HepG2 (cell line): ENCODE data around the gene PIH1D2. TPM values are rescaled to one million over a fixed set of nuclear protein-coding genes. Genes with fewer than 3 reads are reported as not detected.

Experiments
- ATAC-seq: fragments of 200-7000 bp; cut with Tn5 transposase; 3 replicates; pipeline ENCODE4 v1.9.1; 2020; ENCODE audit warnings: mild to moderate bottlenecking, moderate library complexity
- BruUV-seq: library from RNA; stranded (reverse); fragments of 400-500 nt; replicated peaks from 2 replicates; lab custom pipeline; 2021; lab: Mats Ljungman, UMichigan
- CTCF ChIA-PET: fragments of 300-600 bp; formaldehyde crosslinking; extraction: SDS; loops from one replicate; lab custom pipeline; 2021; ENCODE audit warnings: low total read pairs, inconsistent platforms, low intra/inter-chr PET ratio; lab: Yijun Ruan, JAX
- POLR2A ChIA-PET: fragments of 350-600 bp; sonication (Branson Sonifier 250); formaldehyde crosslinking; loops from one replicate; lab custom pipeline; 2020; ENCODE audit warnings: antibody characterized with exemption, inconsistent platforms; lab: Yijun Ruan, JAX
- DNase-seq: peaks from one replicate; pipeline ENCODE4 v3.0.0-alpha.2; 2015; ENCODE audit warnings: low spot score
- FAIRE-seq: peaks from 3 replicates; lab custom pipeline; 2011; peaks lifted over from hg19 to GRCh38; lab: Jason Lieb, UNC
- H2AFZ ChIP-seq: one replicate; pipeline ENCODE4 v1.6.1; 2011; ENCODE audit warnings: low read length, inconsistent platforms
- H3K27ac ChIP-seq: fragments of 300-600 bp; 3 replicates; pipeline ENCODE4 v1.8.0; 2011; ENCODE audit warnings: mixed run types, mild to moderate bottlenecking, mixed read lengths, low read length, inconsistent platforms; ENCODE audit not compliant: insufficient read depth; ENCODE audit errors: extremely low read length
- H3K27me3 ChIP-seq, 2 experiments: fragments of 200-600 bp in 1 of 2; 2 replicates in 1 of 2; 3 replicates in 1 of 2; pipeline versions ENCODE4 v1.6.0 to v1.8.0; 2011; ENCODE audit warnings: low read length in 2 of 2, mild to moderate bottlenecking in 2 of 2, moderate library complexity in 2 of 2, inconsistent platforms in 1 of 2; ENCODE audit not compliant: insufficient read depth in 2 of 2, control insufficient read depth in 1 of 2
- H3K36me3 ChIP-seq, 2 experiments: fragments of 200-600 bp in 1 of 2; replicated peaks in 1 of 2; 2 replicates in 1 of 2; 3 replicates in 1 of 2; pipeline versions ENCODE4 v1.5.1 to v1.8.0; 2011; ENCODE audit warnings: low read length in 2 of 2, inconsistent platforms in 1 of 2; ENCODE audit not compliant: insufficient read depth in 2 of 2, control insufficient read depth in 1 of 2
- H3K4me1 ChIP-seq: 2 replicates; pipeline ENCODE4 v1.5.1; 2012; ENCODE audit warnings: low read length, inconsistent platforms; ENCODE audit not compliant: insufficient read depth
- H3K4me2 ChIP-seq: 2 replicates; pipeline ENCODE4 v1.6.0; 2011; ENCODE audit warnings: low read depth, low read length, inconsistent platforms
- H3K4me3 ChIP-seq, 3 experiments: fragments of 200-600 bp in 1 of 3; sonication (generic), shearing (Covaris generic) in 1 of 3; replicated peaks in 1 of 3; 2 replicates each; pipeline ENCODE4 v1.5.1; 2011 to 2016; ENCODE audit warnings: low read length in 3 of 3, inconsistent platforms in 2 of 3, low read depth in 2 of 3, mild to moderate bottlenecking in 2 of 3, control low read depth in 1 of 3, mixed read lengths in 1 of 3; ENCODE audit not compliant: insufficient read depth in 1 of 3
- H3K79me2 ChIP-seq: one replicate; pipeline ENCODE4 v1.6.1; 2011; ENCODE audit warnings: low read length, inconsistent platforms; ENCODE audit not compliant: insufficient read depth
- H3K9ac ChIP-seq: 2 replicates; pipeline ENCODE4 v1.6.0; 2011; ENCODE audit warnings: mild to moderate bottlenecking, low read depth, low read length, inconsistent platforms; ENCODE audit not compliant: insufficient read depth
- H3K9me3 ChIP-seq: 2 replicates; pipeline ENCODE4 v1.5.1; 2012; ENCODE audit warnings: mild to moderate bottlenecking, low read length
- H4K20me1 ChIP-seq: 2 replicates; pipeline ENCODE4 v1.6.0; 2011; ENCODE audit warnings: inconsistent platforms, mild to moderate bottlenecking, low read length, moderate library complexity; ENCODE audit not compliant: insufficient read depth
- CTCF ChIP-seq: sonication (generic); formaldehyde crosslinking; IDR thresholded peaks from 2 replicates; pipeline ENCODE4 v1.5.0; 2020; ENCODE audit warnings: mild to moderate bottlenecking, missing genetic modification reagents, moderate library complexity
- NFE2L1 ChIP-seq: sonication (generic); formaldehyde crosslinking; IDR thresholded peaks from 2 replicates; pipeline ENCODE4 v1.4.0; 2020; ENCODE audit warnings: missing genetic modification reagents, mild to moderate bottlenecking, borderline replicate concordance
- SMYD3 ChIP-seq: sonication (generic); formaldehyde crosslinking; IDR thresholded peaks from 2 replicates; pipeline ENCODE4 v1.8.1; 2023; ENCODE audit warnings: mild to moderate bottlenecking, missing genetic modification reagents
- STAG1 ChIP-seq: sonication (generic); formaldehyde crosslinking; IDR thresholded peaks from 2 replicates; pipeline ENCODE4 v1.4.0; 2020; ENCODE audit warnings: missing genetic modification reagents
- ZBTB44 ChIP-seq: sonication (generic); formaldehyde crosslinking; IDR thresholded peaks from 2 replicates; pipeline ENCODE4 v1.4.0; 2020; ENCODE audit warnings: missing genetic modification reagents
- WGBS: methylation state at CpG from one replicate; pipeline ENCODE4 v1.1.6; 2017; ENCODE audit warnings: low lambda C conversion rate; 5-methylcytosine and 5-hydroxymethylcytosine counted together
- in situ Hi-C: cut with HindIII; loops from 2 replicates; pipeline ENCODE4 v1.10.0; 2017; ENCODE audit warnings: low pct_unique_long_range_greater_than_20kb; ENCODE audit not compliant: extremely low pct_ligation_motif_present
- intact Hi-C: fragments of 100-400 bp; cut with micrococcal nuclease; formaldehyde crosslinking; loops from one replicate; pipeline ENCODE4 v1.10.0; 2022; ENCODE audit not compliant: unreplicated experiment
- polyA plus RNA-seq, 8 experiments: library from polyadenylated mRNA; depleted of rRNA in 3 of 8; stranded (reverse) in 7 of 8; unstranded in 1 of 8; fragments of >200 nt; fragmentation: Illumina TruSeq in 4 of 8; extraction: Trizol in 4 of 8; gene quantifications; 2 replicates each; pipeline versions ENCODE4 v1.2.1 to v1.2.3, GENCODE V29; 2011 to 2016; ENCODE audit warnings: low read depth in 4 of 8, missing spikeins in 1 of 8, mixed read lengths in 1 of 8; ENCODE audit not compliant: insufficient read depth in 1 of 8
- total RNA-seq, 5 experiments: library from RNA; depleted of rRNA; stranded (reverse); fragments of >200 nt; fragmentation: Illumina TruSeq; extraction: Trizol; gene quantifications; 2 replicates each; pipeline ENCODE4 v1.2.3, GENCODE V29; 2016; ENCODE audit warnings: low read depth in 1 of 5
- TF ChIP-seq, protein P1 (sequence below): sonication (generic); formaldehyde crosslinking; IDR thresholded peaks from 2 replicates; pipeline ENCODE4 v1.5.0; 2020; ENCODE audit warnings: mild to moderate bottlenecking, missing genetic modification reagents, borderline replicate concordance

Gene PIH1D2
- total and polyA plus RNA-seq, 2 of the 13 experiments (the other 11 are each of a cell fraction or from before 2014, with no cell fraction given), result 0.49 to 2.7 TPM

DNA sequence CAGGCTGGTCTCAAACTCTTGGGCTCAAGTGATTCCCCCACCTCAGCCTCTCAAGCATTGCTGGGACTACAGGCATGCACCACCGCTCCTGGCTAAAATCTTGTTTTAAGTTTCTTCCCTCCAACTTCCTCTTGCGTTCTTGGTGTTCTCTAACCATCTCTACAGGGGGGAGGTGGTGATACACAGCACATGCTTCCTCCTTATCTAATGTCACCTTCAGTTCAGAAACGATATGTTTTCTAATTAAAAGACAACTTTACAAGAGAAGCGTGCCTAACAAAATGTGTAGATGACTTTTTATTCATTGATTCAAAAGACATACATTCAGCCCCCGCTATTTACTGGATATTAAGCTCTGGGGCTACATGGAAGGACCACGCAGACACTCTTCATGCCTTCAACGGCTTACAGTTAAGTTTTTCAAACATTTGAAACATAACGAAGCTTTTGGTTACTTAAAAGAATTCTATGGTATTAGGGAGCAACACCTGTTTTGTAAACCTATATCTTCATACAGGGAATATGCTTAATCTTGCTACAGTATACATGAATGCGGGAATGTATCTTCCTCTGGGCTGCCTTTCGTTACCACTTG lies 49.5 kb downstream of the PIH1D2 start (continued):
- TF ChIP-seq ZBTB44 (CRISPR knock-in tag) (no peak), SMYD3 (CRISPR knock-in tag) (no peak)
- TF ChIP-seq, protein P1, sequence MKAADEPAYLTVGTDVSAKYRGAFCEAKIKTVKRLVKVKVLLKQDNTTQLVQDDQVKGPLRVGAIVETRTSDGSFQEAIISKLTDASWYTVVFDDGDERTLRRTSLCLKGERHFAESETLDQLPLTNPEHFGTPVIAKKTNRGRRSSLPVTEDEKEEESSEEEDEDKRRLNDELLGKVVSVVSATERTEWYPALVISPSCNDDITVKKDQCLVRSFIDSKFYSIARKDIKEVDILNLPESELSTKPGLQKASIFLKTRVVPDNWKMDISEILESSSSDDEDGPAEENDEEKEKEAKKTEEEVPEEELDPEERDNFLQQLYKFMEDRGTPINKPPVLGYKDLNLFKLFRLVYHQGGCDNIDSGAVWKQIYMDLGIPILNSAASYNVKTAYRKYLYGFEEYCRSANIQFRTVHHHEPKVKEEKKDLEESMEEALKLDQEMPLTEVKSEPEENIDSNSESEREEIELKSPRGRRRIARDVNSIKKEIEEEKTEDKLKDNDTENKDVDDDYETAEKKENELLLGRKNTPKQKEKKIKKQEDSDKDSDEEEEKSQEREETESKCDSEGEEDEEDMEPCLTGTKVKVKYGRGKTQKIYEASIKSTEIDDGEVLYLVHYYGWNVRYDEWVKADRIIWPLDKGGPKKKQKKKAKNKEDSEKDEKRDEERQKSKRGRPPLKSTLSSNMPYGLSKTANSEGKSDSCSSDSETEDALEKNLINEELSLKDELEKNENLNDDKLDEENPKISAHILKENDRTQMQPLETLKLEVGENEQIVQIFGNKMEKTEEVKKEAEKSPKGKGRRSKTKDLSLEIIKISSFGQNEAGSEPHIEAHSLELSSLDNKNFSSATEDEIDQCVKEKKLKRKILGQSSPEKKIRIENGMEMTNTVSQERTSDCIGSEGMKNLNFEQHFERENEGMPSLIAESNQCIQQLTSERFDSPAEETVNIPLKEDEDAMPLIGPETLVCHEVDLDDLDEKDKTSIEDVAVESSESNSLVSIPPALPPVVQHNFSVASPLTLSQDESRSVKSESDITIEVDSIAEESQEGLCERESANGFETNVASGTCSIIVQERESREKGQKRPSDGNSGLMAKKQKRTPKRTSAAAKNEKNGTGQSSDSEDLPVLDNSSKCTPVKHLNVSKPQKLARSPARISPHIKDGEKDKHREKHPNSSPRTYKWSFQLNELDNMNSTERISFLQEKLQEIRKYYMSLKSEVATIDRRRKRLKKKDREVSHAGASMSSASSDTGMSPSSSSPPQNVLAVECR (CRISPR knock-in tag), result no peak
- TF ChIP-seq, all 625 proteins: peak for 3

- H3K27me3 ChIP-seq, result no peaks in the 10 kb centered on the region; a peak in 1 of 5 replicates
- peak; percentile 49 for FAIRE-seq
- H3K9me3 ChIP-seq, result no peaks in the 10 kb centered on the region
- no peak overlapping the region for H3K9ac ChIP-seq
- in situ Hi-C loops (no loop called here), intact Hi-C loops (loop anchor here (10.0 kb wide), 1 partner anchor 88 kb away; the partner anchor contains the start of gene DIXDC1)
- no peak overlapping the region for H2AFZ ChIP-seq
- H3K4me1 ChIP-seq, result peaks cover 20% of the 10 kb centered on the region
- CTCF ChIA-PET, result interaction anchor here (1.7 kb wide), 1 partner anchor 92 kb away, joined by 3 read pairs; no protein-coding TSS in a partner anchor
- H3K4me2 ChIP-seq, result no peak overlapping the region
- H3K36me3 ChIP-seq, result peaks cover 0 to 20% of the 10 kb centered on the region in 2 experiments; a peak in 3 of 5 replicates
- TF ChIP-seq STAG1 (CRISPR knock-in tag) (peak; percentile 40), CTCF (CRISPR knock-in tag) (peak; percentile 37), NFE2L1 (CRISPR knock-in tag) (no peak)
- TF ChIP-seq, all 625 proteins: peak for 2
- Histone ChIP-seq H4K20me1 (no peaks in the 10 kb centered on the region), H3K4me3 (no peak overlapping the region), H3K27ac (no peak overlapping the region), H3K79me2 (peaks cover 8% of the 10 kb centered on the region)
- WGBS, result 95% methylated on average over 3 of the region's 3 CpGs
- BruUV-seq, result no TSS peak
- ATAC-seq, result no peak
- peak; percentile 6 for DNase-seq
- POLR2A ChIA-PET, result interaction anchor here (0.9 to 1.4 kb wide), 3 partner anchors 17 to 152 kb away, joined by 3 to 5 read pairs (median 4); partner anchors contain the start of gene ALG9
These were observed 50.7 kb downstream of the PIH1D2 start for GRCh38 chr11:112023104-112023503.
